Measurements from ENCODE around the gene MRPS2.
"Not testable (repeated sequence)": the region's sequence is repeated elsewhere in the genome, so short reads cannot be mapped to it uniquely, and the experiment has no call there.

The MRPS2 gene

GRCh38 chr9:135516132-135516860 lies 15.8 kb downstream of the MRPS2 start:
- DNase-seq: peak; percentile 16

GRCh38 chr9:135517407-135517822 lies 16.9 kb downstream of the MRPS2 start:
- peak; percentile 11 for DNase-seq

DNA sequence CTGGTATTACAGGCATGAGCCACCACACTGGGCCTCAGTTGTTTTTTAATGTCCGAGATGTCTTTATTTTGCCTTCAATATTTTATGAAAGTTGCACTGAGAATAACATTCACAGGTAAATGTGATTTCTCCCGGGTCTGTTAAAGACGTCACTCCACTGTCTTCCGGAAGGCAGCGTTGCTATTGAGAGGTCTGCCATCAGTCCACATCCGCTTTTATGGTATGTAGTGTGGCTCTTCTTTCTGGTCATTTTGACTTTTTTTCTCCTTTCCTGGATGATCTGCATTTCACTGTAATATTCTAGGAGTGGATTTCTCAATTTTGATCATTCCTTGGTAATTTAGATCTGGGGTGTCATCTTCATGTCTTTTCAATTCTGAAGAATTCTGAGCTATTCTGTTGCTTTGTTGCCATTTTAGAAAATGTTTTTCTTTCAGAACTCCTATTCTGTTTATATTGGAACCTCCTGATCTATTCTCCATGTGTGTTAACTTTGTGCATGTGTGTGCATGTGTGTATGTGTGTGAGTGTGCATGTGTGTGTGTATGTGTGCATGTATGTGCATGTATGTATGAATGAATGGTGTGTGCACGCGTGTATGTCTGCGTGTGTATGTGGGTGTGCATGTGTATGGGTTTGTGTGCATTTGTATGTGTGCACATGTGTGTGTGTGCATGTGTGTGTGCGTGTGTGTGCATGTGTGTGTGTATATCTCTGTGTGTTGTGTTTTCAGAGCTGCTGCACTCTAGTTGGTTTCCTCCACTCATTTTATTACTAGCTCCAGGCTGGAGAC lies 18.9 kb downstream of the MRPS2 start:
- no peak for DNase-seq

GRCh38 chr9:135520916-135521607 lies 20.6 kb downstream of the MRPS2 start, which contains the start of gene LCN1:
TSS of gene LCN1 (plus strand) at chr9:135521440. CDS start at chr9:135521498, 58 bp downstream.
- peak; percentile 3 for DNase-seq

DNA sequence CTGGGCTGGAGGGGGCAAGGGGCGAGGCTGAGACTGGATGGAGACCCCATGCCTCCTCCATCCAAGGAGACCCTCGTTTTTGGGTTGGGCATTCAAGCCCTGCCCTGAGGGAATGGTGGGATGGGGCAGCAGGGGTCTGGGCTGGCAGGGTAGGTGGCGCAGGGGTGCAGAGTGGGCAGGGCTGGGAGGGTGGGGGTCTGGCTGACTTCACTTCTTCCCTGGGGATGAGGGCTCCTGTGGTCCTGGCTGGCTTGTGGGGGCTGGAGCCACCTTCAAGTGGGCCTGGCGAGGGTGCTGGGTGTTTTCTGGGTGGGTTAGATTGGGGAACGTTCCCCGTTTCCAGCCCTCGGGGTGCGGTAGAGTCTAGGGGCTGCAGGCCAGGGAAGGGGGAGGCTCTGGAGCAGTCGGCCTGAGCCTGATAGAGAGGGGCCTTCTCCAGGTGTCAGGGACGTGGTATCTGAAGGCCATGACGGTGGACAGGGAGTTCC lies 21.2 kb downstream of the MRPS2 start:
- peak; percentile 4 for DNase-seq

DNA sequence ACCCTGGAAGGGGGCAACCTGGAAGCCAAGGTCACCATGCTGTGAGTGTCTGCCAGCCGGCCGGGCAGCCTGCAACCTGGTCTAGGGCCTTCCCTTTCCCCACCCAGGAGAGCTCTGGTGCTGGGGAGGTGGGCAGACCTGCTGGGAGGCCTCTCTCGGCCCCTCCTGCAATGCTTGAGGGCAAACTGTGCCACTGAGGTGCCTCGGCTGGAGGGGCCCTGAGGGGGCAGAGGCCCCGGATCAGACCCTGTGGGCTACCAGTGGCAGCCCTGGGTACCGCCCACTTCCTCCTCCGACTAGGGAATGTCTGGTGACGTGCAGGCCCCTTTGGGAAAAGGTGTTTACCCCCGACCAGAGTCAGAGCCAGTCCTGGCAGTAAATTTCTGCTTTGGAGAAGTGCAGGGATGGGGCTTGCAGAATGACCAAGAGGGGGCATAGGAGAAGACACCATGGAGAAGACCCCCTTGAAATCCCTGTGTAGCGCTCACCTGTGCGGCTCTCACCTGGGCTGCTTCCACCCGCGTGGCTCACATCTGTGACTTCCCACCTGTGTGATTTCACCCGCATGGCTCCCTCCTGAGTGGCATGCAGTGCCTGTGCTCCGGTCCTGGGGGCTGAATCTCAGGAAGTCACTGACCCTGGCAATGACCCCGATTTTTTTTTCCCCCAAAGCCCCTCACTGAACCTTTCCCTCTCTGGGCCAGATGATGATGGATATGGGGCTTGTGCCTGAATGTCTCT lies 21.8 kb downstream of the MRPS2 start:
- DNase-seq: peak; percentile 19

- DNase-seq: no peak
These were observed 22.4 kb downstream of the MRPS2 start for GRCh38 chr9:135522931-135523330.

DNA sequence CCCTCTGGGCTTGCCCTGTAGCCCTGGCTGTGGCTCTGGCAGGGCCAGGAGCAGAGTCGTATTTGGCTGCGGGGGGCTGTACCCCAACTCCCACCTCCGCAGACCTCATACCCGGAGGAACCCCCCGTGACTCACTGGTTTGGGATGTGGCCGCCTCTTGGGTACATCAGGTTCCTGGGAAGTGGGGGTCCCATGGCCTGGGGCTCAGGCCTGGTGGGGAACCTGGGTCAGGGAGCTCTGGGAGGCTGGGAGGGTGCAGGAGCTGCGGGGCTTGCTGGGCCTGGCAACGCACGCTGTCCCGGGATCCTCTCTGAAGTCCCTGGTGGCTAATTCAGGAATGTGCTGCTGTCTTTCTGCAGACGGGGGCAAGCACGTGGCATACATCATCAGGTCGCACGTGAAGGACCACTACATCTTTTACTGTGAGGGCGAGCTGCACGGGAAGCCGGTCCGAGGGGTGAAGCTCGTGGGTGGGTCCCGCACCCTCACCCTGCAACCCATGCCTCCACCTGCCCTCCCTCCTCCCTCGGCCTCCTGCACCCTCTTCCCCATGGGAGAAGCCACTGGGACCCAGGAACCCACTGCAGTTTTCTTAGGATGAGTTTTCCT lies 23.1 kb downstream of the MRPS2 start:
- DNase-seq: no peak

GRCh38 chr9:135524130-135524861 lies 23.8 kb downstream of the MRPS2 start:
- DNase-seq: no peak

DNA sequence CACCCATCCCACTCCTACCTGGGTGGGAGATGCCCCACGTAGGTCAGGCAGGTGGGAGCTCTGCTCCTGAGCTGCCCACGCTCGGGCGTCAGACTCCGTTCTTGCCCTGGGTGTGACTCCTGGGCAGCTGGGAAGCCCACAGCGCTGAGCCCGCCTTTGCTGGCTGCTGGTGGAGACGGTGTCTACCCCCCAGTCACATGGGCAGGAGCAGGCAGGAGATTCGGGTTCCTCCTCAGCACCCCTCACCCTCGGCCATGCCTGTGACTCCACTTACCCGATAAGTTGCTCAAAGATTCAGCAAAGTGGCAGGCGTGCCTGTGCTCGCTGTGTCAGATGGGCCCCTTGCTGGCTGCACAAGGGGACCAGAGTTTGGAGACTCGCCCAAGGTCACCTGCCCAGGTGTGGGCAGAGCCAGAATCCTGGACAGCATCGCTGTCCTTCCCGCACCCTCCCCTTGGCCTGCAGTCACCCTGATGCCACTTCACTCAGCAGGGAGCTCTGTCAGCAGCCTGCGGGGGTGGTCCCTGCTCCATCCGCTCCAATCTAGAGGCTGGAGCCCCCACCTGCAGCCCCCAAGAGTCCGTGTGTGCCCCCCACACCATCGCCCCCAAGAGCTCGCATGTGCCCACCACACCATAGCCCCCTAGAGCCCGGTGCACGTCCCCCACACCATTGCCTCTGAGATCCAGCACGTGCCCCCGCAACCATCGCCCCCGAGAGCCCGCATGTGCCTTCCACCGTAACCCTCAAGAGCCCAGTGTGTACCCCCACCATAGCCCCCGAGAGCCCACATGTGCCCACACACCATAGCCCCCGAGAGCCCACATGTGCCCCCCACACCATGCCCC lies 25.0 kb downstream of the MRPS2 start:
- peak; percentile 16 for DNase-seq

- DNase-seq: peak; percentile 13
These were observed 25.7 kb downstream of the MRPS2 start for GRCh38 chr9:135526089-135526729.

GRCh38 chr9:135526730-135527571 lies 26.5 kb downstream of the MRPS2 start:
- peak; percentile 28 for DNase-seq

- DNase-seq: peak; percentile 2
These were observed 28.5 kb downstream of the MRPS2 start for GRCh38 chr9:135528842-135529435.

GRCh38 chr9:135530146-135530545 lies 29.7 kb downstream of the MRPS2 start:
- DNase-seq: no peak

DNA sequence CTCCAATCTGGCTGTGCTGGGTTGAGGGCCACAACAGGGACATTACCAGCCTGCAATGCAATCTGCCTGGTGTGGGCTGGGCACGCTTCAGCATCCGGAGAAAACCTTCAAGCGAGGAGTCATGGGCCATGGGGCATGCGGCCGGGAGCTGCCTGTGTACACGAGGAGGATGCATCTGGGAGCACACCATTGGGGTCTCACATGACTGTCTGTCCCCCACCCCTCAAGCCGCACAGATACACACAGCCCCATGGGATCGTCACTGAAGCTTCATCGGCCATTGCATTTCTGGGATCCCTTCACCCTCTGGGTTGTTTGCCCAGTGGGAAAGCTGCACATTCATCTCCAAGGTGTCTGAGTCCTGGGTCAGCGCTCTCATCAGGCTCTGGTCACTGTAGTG lies 30.6 kb downstream of the MRPS2 start:
- peak; percentile 25 for DNase-seq

DNA sequence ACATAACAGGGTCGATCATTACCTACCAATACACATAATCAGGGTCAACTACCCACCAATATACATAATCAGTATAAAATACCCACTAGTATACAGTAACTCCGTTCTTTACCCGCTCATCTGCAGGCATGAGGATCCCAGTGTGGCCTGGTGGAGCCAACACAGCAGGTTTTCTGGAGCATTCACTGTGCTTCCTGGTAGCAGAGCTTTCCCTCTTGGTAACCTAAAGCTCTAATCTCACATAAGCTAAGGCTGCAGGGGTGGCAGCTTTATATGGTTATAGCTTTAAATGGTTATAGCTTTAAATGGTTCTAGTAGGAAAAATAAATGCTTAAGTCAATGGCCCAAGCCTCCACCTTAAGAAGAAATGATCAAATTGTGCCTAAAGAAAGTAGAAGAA lies 32.6 kb downstream of the MRPS2 start:
- DNase-seq: no peak

- no peak for DNase-seq
These were observed 33.2 kb downstream of the MRPS2 start for GRCh38 chr9:135533674-135534073.

GRCh38 chr9:135534192-135534711 lies 33.8 kb downstream of the MRPS2 start:
- DNase-seq: not testable (repeated sequence)

All from activated CD4-positive, CD25-positive, alpha-beta regulatory T cell treated with anti-CD3 and anti-CD28 coated beads, Interleukin-2, amount 50 U/mL, for 72 hours (primary cell).